Measurements from ENCODE around the gene ST3GAL5.

ST3GAL5 gene

GRCh38 chr2:85787282-85787980 is 101.4 kb downstream of the ST3GAL5 start:
- no peak for DNase-seq
